T-cell (primary cell): ENCODE results near the gene AKR1C2. TPM values are rescaled to one million over a fixed set of nuclear protein-coding genes. Genes with fewer than 3 reads are reported as not detected.
"Not testable (repeated sequence)": the region's sequence is repeated elsewhere in the genome, so short reads cannot be mapped to it uniquely, and the experiment has no call there.

Source experiments
- ATAC-seq, 4 experiments: fragments of 200-7000 bp in 3 of 4; fragments of 150-1000 bp in 1 of 4; cut with Tn5 transposase; replicated peaks in 1 of 4; 1 replicate in 3 of 4; 2 replicates in 1 of 4; pipeline ENCODE4 v1.10.0; 2021; ENCODE audit warnings: moderate library complexity in 3 of 4, mild to moderate bottlenecking in 2 of 4, moderate number of reproducible peaks in 1 of 4
- CTCF ChIA-PET, 2 donors: fragments of 300-600 bp; sonication (Branson Sonifier 250); formaldehyde crosslinking; loops; one replicate each; lab custom pipeline; 2022; ENCODE audit warnings: antibody characterized with exemption in 2 of 2; lab: Charles Lee
- POLR2A ChIA-PET, 2 donors: fragments of 300-600 bp; sonication (Branson Sonifier 250); formaldehyde crosslinking; loops; one replicate each; lab custom pipeline; 2022; ENCODE audit warnings: antibody characterized with exemption in 2 of 2; lab: Charles Lee
- DNase-seq, 35 experiments: peaks; one replicate each; pipeline versions ENCODE4 v3.0.0 to v3.0.0-alpha.2; 2013 to 2023
- H3K27ac ChIP-seq: one replicate; pipeline ENCODE4 v1.5.1; 2013; ENCODE audit warnings: low read length
- H3K27me3 ChIP-seq, 2 experiments: replicated peaks in 1 of 2; 1 replicate in 1 of 2; 2 replicates in 1 of 2; pipeline versions ENCODE4 v1.6.1 to v1.7.0; 2013; ENCODE audit warnings: low read length in 1 of 2, mixed read lengths in 1 of 2; ENCODE audit not compliant: control insufficient read depth in 2 of 2, insufficient read depth in 2 of 2; ENCODE audit errors: extremely low read depth in 1 of 2
- H3K36me3 ChIP-seq, 2 donors: 1 replicate in 1 of 2; 2 replicates in 1 of 2; pipeline versions ENCODE4 v1.6.1 to v1.7.0; 2013; ENCODE audit warnings: low read length in 1 of 2; ENCODE audit not compliant: control insufficient read depth in 2 of 2, insufficient read depth in 1 of 2; ENCODE audit errors: extremely low read depth in 1 of 2
- H3K4me1 ChIP-seq, 2 experiments: 1 replicate in 1 of 2; 2 replicates in 1 of 2; pipeline versions ENCODE4 v1.6.1 to v1.7.0; 2013; ENCODE audit warnings: low read length in 2 of 2, mixed read lengths in 1 of 2; ENCODE audit not compliant: insufficient read depth in 2 of 2, control insufficient read depth in 1 of 2; ENCODE audit errors: extremely low read depth in 1 of 2
- H3K4me3 ChIP-seq, 2 donors: 1 replicate in 1 of 2; 2 replicates in 1 of 2; pipeline versions ENCODE4 v1.5.1 to v1.7.0; 2013; ENCODE audit warnings: mild to moderate bottlenecking in 2 of 2, low read length in 1 of 2, moderate library complexity in 1 of 2; ENCODE audit not compliant: control insufficient read depth in 1 of 2; ENCODE audit errors: extremely low read depth in 1 of 2
- H3K9me3 ChIP-seq: 2 replicates; pipeline ENCODE4 v1.7.0; 2013
- H3K27ac Mint-ChIP-seq, 2 donors: one replicate each; pipeline ENCODE4 v1.8.0; 2020 to 2021; ENCODE audit warnings: mild to moderate bottlenecking in 2 of 2, mixed read lengths in 2 of 2
- H3K27me3 Mint-ChIP-seq, 2 donors: one replicate each; pipeline ENCODE4 v1.8.0; 2021 to 2022; ENCODE audit warnings: mixed read lengths in 2 of 2
- H3K36me3 Mint-ChIP-seq: one replicate; pipeline ENCODE4 v1.8.0; 2021; ENCODE audit warnings: mixed read lengths
- H3K4me1 Mint-ChIP-seq, 3 donors: one replicate each; pipeline ENCODE4 v1.8.0; 2020 to 2022; ENCODE audit warnings: mixed read lengths in 3 of 3, mild to moderate bottlenecking in 1 of 3
- H3K4me3 Mint-ChIP-seq, 3 donors: one replicate each; pipeline ENCODE4 v1.8.0; 2020 to 2022; ENCODE audit warnings: mild to moderate bottlenecking in 3 of 3, mixed read lengths in 3 of 3, moderate library complexity in 3 of 3
- H3K9me3 Mint-ChIP-seq, 3 donors: one replicate each; pipeline ENCODE4 v1.8.0; 2020 to 2022; ENCODE audit warnings: mixed read lengths in 3 of 3
- WGBS: methylation state at CpG from one replicate; pipeline ENCODE4 v1.1.5; 2013; ENCODE audit warnings: missing lambda C conversion rate; ENCODE audit not compliant: insufficient coverage; 5-methylcytosine and 5-hydroxymethylcytosine counted together
- total RNA-seq, 35 experiments: library from RNA in 6 of 35; stranded (reverse) in 6 of 35; fragments of 120-200 nt in 1 of 35; gene quantifications; one replicate each; pipeline versions ENCODE4 v1.2.1 to v1.2.4 and lab custom pipeline; 2013 to 2026

AKR1C2 gene
- under 1 TPM in 3 of 5 donors, not detected in 2; 0.15 to 0.47 (median 0.41) TPM for total RNA-seq
- 0.07 TPM for total RNA-seq (2013)
- 0 to 0.20 (median 0) reads per million in 29 experiments for total RNA-seq (lab: John Stamatoyannopoulos, UW)

DNA sequence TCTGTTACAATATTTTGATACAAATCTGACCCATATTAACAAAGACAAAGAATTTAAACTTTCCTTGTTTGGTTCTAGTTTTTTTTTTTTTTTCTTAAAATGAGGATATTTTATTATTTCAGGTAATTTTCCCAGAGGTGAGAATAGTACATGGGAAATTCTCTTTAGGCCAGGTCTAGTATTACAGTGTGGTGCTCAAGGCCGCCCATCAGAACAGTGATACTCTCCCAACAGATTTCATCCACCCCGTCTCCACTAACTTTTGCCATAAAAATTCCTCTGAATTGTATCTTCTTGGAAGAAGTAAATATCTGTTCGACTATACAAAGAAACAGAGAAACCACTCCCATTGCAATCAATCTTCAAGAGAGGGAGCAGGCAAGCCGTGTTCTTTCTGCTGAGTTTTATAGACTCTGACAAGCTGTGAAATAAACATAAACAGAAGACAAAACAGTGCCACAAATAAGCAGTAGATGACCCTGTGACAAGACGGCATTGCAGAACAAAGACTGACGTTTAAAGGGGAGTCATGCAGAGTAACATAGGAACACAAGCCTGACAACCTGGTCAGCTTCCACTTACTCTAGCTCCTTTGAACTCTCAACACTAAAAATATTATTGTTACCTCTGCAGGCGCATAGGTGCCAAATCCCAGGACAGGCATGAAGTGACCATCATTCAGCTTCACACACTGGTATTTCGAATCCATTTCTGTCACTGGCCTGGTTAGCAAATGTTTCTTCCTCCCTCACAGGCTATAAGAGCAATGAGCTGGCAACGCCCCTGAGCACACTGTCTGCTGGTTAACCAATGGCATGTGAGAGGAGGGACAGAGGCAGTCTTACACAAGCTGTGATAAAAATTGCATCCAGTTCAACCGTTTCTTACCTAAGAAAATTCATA, at the start of gene AKR1C2:
TSS of gene AKR1C2 (minus strand) at position 731 of the 903 bp plus-strand sequence. CDS start at position 709, 22 bp downstream.
- H3K36me3 ChIP-seq, H3K4me3 ChIP-seq, H3K9me3 ChIP-seq, H3K4me1 Mint-ChIP-seq, H3K27me3 ChIP-seq, POLR2A ChIA-PET, H3K9me3 Mint-ChIP-seq, H3K4me1 ChIP-seq, H3K36me3 Mint-ChIP-seq, DNase-seq, ATAC-seq, H3K27me3 Mint-ChIP-seq, H3K27ac Mint-ChIP-seq, H3K4me3 Mint-ChIP-seq, H3K27ac ChIP-seq: not testable (repeated sequence)
- WGBS = no CpG with 5 or more reads among the region's 10 CpGs
- CTCF ChIA-PET = interaction anchor here in 1 of 2 donors (0.7 kb wide), 1 partner anchor 59 kb away, joined by 3 read pairs; no protein-coding TSS in a partner anchor

DNA sequence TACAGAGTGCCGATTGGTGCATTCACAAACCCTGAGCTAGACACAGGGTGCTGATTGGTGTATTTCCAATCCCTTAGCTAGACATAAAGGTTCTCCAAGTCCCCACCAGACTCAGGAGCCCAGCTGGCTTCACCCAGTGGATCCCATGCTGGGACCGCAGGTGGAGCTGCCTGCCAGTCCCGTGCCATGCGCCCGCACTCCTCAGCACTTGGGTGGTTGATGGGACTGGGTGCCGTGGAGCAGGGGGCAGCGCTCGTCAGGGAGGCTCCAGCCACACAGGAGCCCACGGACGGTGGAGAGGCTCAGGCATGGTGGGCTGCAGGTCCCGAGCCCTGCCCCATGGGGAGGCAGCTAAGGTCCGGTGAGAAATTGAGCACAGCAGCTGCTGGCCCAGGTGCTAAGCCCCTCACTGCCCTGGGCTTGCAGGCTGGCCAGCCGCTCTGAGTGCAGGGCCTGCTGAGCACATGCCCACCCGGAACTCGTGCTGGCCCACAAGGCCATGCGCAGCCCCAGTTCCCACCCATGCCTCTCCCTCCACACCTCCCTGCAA, 49.4 kb upstream of the AKR1C2 start:
- H3K27me3 ChIP-seq, H3K4me1 Mint-ChIP-seq, H3K27ac ChIP-seq, H3K27ac Mint-ChIP-seq, H3K4me3 Mint-ChIP-seq, DNase-seq, H3K4me1 ChIP-seq, H3K9me3 ChIP-seq, H3K36me3 ChIP-seq, H3K4me3 ChIP-seq, ATAC-seq, H3K36me3 Mint-ChIP-seq, POLR2A ChIA-PET, H3K9me3 Mint-ChIP-seq, H3K27me3 Mint-ChIP-seq, CTCF ChIA-PET: not testable (repeated sequence)
- 97% methylated on average over 12 of the region's 16 CpGs for WGBS

DNA sequence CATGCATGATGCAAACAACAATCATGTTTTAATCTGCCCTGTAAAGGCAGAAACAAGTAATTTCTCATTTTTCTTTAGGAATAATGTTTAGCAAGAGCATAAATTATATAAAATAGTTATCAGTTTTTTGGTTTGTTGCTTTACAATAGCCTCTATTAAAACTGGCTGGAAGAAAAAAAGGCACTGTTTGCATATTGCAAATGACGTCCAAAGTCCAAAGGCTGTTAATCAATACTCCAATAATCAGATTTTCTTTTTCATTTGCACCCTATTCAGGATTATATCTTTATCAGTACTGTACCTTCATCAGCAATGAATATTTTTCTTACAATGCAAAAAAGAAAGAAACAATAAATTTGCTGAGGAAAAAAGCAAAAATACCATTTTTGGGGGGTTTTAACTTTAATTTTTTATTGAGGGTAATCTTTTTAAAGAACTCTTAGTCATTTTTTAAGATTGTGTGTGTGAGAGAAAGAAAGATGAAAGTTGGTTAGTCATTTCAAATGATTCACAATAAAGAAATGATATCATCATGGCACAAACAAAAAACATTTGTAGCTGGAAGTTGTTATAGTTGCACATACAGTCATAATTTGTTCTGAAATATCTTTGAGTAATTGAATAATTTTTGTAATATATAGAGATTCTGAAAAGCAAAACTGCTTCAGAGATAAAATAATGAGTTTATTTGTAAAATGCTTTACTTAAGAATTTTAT, 44.4 kb upstream of the AKR1C2 start:
- CTCF ChIA-PET = interaction anchor here in 1 of 2 donors (0.6 kb wide), 1 partner anchor 395 kb away, joined by 3 read pairs; no protein-coding TSS in a partner anchor
- ATAC-seq = no peak
- POLR2A ChIA-PET = no interaction called here
- H3K4me3 ChIP-seq = no peak overlapping the region
- no peak overlapping the region for H3K27ac ChIP-seq
- Mint-ChIP-seq H3K27ac (no peak overlapping the region), H3K9me3 (no peaks in the 10 kb centered on the region), H3K4me3 (no peak overlapping the region), H3K36me3 (no peaks in the 10 kb centered on the region), H3K4me1 (no peaks in the 10 kb centered on the region), H3K27me3 (no peaks in the 10 kb centered on the region)
- H3K4me1 ChIP-seq = no peaks in the 10 kb centered on the region
- DNase-seq = no peak
- WGBS = no CpG with 5 or more reads among the region's 1 CpG
- no peaks in the 10 kb centered on the region for H3K36me3 ChIP-seq
- no peaks in the 10 kb centered on the region for H3K9me3 ChIP-seq
- no peaks in the 10 kb centered on the region for H3K27me3 ChIP-seq

DNA sequence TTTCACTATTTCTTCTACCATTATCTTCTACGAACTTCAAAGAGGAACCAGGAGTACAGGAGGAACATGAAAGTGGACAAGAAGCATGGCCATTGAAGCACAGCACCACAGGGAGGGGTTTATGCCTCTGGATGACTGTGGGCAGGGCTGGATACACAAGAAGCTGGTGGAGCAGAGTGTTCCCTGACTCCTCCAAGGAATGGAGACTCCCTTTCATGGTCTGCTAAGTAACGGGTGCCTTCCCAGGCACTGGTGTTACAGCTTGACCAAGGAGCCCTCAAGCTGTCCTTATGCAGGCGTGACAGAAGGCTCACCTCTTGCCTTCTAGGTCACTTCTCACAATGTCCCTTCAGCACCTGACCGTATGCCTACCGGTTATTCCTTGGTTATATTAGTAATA, 43.4 kb upstream of the AKR1C2 start:
- H3K27ac Mint-ChIP-seq, DNase-seq, H3K27me3 ChIP-seq, H3K27me3 Mint-ChIP-seq, H3K9me3 ChIP-seq, H3K27ac ChIP-seq, H3K4me3 Mint-ChIP-seq, H3K36me3 ChIP-seq, H3K4me3 ChIP-seq, POLR2A ChIA-PET, H3K9me3 Mint-ChIP-seq, H3K4me1 Mint-ChIP-seq, H3K4me1 ChIP-seq, H3K36me3 Mint-ChIP-seq, ATAC-seq: not testable (repeated sequence)
- WGBS = 100% methylated on average over 1 of the region's 5 CpGs
- CTCF ChIA-PET = interaction anchor here (0.6 to 0.7 kb wide), 2 partner anchors 396 to 817 kb away, joined by 3 read pairs; no protein-coding TSS in a partner anchor

DNA sequence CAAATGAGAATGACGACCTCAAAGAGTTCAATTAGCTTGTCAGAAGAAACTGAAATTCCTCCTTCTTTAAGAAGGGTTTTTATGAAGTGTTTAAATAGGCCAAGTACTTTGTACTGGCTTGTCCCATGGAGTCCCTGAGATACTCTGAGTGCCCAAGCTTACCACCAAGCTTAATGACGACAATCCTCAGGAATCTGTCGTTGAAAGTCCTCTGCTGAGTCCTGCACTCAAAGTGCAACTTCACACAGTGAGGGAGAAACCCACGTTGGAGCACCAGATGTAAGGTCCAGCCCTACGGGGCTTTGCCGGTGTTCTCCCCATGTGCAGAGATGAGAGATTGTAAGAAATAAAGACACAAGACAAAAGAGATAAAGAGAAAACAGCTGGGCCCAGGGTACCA, 42.8 kb upstream of the AKR1C2 start:
- Mint-ChIP-seq H3K27me3 (no peaks in the 10 kb centered on the region), H3K4me1 (no peaks in the 10 kb centered on the region), H3K9me3 (no peaks in the 10 kb centered on the region), H3K4me3 (no peak overlapping the region), H3K27ac (no peak overlapping the region), H3K36me3 (no peaks in the 10 kb centered on the region)
- no peaks in the 10 kb centered on the region for H3K4me1 ChIP-seq
- no peak overlapping the region for H3K4me3 ChIP-seq
- ChIA-PET POLR2A (no interaction called here), CTCF (no interaction called here)
- 76% methylated on average over 3 of the region's 6 CpGs for WGBS
- H3K9me3 ChIP-seq = no peaks in the 10 kb centered on the region
- ATAC-seq (no peak), DNase-seq (no peak)
- H3K27me3 ChIP-seq = no peaks in the 10 kb centered on the region
- H3K27ac ChIP-seq = no peak overlapping the region
- H3K36me3 ChIP-seq = no peaks in the 10 kb centered on the region

DNA sequence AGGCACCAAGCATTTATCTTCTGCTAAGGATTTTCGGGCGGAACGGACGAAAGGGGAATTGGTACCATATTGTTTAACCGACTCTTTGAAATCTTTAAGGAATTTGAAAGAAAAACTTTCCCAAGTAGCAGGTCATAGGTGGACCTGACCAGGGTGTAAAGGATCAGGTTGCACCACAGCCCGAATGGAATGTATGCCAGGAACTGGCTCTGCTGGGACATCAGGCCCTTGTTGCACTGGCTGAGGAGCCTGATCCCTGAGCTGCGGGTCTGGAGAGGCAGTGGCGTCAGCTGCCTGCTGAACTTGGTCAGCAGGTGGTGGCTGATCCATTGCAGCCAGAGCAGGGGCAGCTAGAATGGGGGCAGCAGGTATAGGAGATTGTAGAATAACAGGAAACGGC, 41.4 kb upstream of the AKR1C2 start:
- Mint-ChIP-seq H3K4me3 (no peak overlapping the region), H3K27ac (no peak overlapping the region), H3K4me1 (no peaks in the 10 kb centered on the region), H3K27me3 (peaks cover 0 to 2% of the 10 kb centered on the region in 2 donors), H3K9me3 (no peaks in the 10 kb centered on the region), H3K36me3 (no peaks in the 10 kb centered on the region)
- H3K4me3 ChIP-seq = no peak overlapping the region
- no peaks in the 10 kb centered on the region for H3K4me1 ChIP-seq
- CTCF ChIA-PET = no interaction called here
- no peaks in the 10 kb centered on the region for H3K36me3 ChIP-seq
- POLR2A ChIA-PET = no interaction called here
- H3K27ac ChIP-seq = no peak overlapping the region
- no peaks in the 10 kb centered on the region for H3K9me3 ChIP-seq
- H3K27me3 ChIP-seq = no peaks in the 10 kb centered on the region
- no peak for DNase-seq
- WGBS = 89% methylated on average over 4 of the region's 9 CpGs
- ATAC-seq = no peak
